Measurements from ENCODE around the gene ZDHHC1.
A peak's percentile ranks its signal among the peaks of the same experiment; 100 is the strongest.

The ZDHHC1 gene

GRCh38 chr16:67415872-67416793, at the start of gene ZDHHC1:
Gene ZDHHC1, minus strand, starts transcription at chr16:67416477. Its CDS starts 8,702 bp downstream, at chr16:67407775.
- H3K36me3 ChIP-seq (ENCODE audit: insufficient read depth, low read length) = no peaks in the 10 kb centered on the region
- no peaks in the 10 kb centered on the region for H3K9me3 ChIP-seq (ENCODE audit: low read length)
- H3K27ac ChIP-seq (ENCODE audit: low read depth, low read length) = peak within 1 kb of the TSS; percentile 68
- no peaks in the 10 kb centered on the region for H3K27me3 ChIP-seq (ENCODE audit: control insufficient read depth in 1 of 2, insufficient read depth in 2 of 2, low read length in 2 of 2)
- peak within 1 kb of the TSS; percentile 85 to 86 for H3K4me3 ChIP-seq (ENCODE audit: low read depth in 1 of 2, low read length in 2 of 2)
- H3K4me1 ChIP-seq (ENCODE audit: insufficient read depth, low read length) = peaks cover 6% of the 10 kb centered on the region
- H3K9ac ChIP-seq (ENCODE audit: low read length) = peak within 1 kb of the TSS; percentile 92

DNA sequence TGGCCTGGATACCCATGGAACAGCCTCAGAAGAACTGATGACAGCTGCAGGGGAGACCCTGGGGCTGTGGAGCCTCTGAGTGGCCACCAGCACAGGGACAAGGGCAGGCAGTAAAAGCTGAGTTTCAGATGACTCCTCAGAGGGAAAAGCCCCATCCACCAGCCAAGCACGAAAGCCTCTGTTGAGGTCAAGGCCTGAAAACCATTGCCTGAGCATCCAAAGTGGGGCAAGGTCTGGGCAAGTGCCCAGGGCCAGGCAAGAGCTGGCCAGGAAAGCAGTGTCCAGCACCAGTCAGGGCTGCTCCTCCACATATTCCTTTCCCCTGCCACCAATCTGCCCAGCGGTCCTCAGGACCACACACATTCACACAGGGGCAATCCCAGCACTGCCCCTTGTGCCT, 48.3 kb upstream of the ZDHHC1 start:
- H3K4me1 ChIP-seq (ENCODE audit: insufficient read depth, low read length) = peaks cover 62% of the 10 kb centered on the region
- no peak overlapping the region for H3K9ac ChIP-seq (ENCODE audit: low read length)
- no peak overlapping the region for H3K27ac ChIP-seq (ENCODE audit: low read depth, low read length)

DNA sequence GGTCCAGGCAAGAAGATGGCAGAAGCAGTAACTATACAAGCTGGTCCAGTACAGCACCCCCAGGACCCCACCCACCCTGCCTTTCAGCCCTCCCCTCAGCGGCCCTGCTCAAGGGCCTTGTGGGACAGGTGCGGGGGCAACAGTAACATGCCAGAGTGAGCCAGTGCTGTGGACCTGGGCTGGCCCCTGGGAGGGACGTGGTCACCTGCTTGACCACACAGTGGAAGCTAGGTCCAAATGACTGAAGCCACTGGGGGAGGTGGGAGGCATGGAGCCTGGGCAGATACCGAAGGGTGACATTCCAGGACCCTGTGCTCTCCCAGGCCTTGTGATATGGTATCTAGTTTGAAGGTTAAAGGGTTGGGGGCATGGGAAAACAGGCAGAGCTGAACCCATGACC, 47.4 kb upstream of the ZDHHC1 start:
- Histone ChIP-seq H3K9me3 (ENCODE audit: low read length) (no peaks in the 10 kb centered on the region), H3K27me3 (ENCODE audit: control insufficient read depth in 1 of 2, insufficient read depth in 2 of 2, low read length in 2 of 2) (no peaks in the 10 kb centered on the region), H3K27ac (ENCODE audit: low read depth, low read length) (no peak overlapping the region), H3K4me1 (ENCODE audit: insufficient read depth, low read length) (peaks cover 71% of the 10 kb centered on the region), H3K9ac (ENCODE audit: low read length) (no peak overlapping the region), H3K4me3 (ENCODE audit: low read depth in 1 of 2, low read length in 2 of 2) (no peak overlapping the region), H3K36me3 (ENCODE audit: insufficient read depth, low read length) (no peaks in the 10 kb centered on the region)

More for the DNA sequence above, 48.3 kb upstream of the ZDHHC1 start:
- no peaks in the 10 kb centered on the region for H3K36me3 ChIP-seq (ENCODE audit: insufficient read depth, low read length)
- no peaks in the 10 kb centered on the region for H3K27me3 ChIP-seq (ENCODE audit: control insufficient read depth in 1 of 2, insufficient read depth in 2 of 2, low read length in 2 of 2)
- H3K4me3 ChIP-seq (ENCODE audit: low read depth in 1 of 2, low read length in 2 of 2) = no peak overlapping the region
- no peaks in the 10 kb centered on the region for H3K9me3 ChIP-seq (ENCODE audit: low read length)

DNA sequence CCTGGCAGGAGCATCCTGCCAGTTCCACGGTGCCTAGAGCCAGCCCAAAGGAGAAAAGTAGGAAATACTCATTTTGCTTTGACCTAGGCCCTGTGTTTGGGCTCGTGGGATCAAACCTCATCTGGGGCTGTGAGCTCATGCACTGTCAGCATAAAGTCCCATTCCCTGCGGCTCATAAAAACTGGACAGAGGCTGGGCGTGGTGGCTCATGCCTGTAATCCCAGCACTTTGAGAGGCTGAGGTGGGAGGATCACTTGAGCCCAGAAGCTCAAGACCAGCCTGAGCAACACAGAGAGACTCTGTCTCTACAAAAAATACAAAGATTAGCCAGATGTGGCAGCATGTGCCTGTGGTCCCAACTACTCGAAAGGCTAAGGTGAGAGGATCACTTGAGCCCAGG, 46.8 kb upstream of the ZDHHC1 start:
- Histone ChIP-seq H3K4me3 (ENCODE audit: low read depth in 1 of 2, low read length in 2 of 2) (no peak overlapping the region), H3K27ac (ENCODE audit: low read depth, low read length) (no peak overlapping the region), H3K36me3 (ENCODE audit: insufficient read depth, low read length) (no peaks in the 10 kb centered on the region), H3K9ac (ENCODE audit: low read length) (no peak overlapping the region), H3K4me1 (ENCODE audit: insufficient read depth, low read length) (peaks cover 77% of the 10 kb centered on the region), H3K27me3 (ENCODE audit: control insufficient read depth in 1 of 2, insufficient read depth in 2 of 2, low read length in 2 of 2) (no peaks in the 10 kb centered on the region), H3K9me3 (ENCODE audit: low read length) (no peaks in the 10 kb centered on the region)

GRCh38 chr16:67462279-67462655, 46.0 kb upstream of the ZDHHC1 start:
- no peaks in the 10 kb centered on the region for H3K36me3 ChIP-seq (ENCODE audit: insufficient read depth, low read length)
- peaks cover 81% of the 10 kb centered on the region for H3K4me1 ChIP-seq (ENCODE audit: insufficient read depth, low read length)
- no peak overlapping the region for H3K9ac ChIP-seq (ENCODE audit: low read length)
- no peak overlapping the region for H3K4me3 ChIP-seq (ENCODE audit: low read depth in 1 of 2, low read length in 2 of 2)
- no peak overlapping the region for H3K27ac ChIP-seq (ENCODE audit: low read depth, low read length)
- H3K9me3 ChIP-seq (ENCODE audit: low read length) = no peaks in the 10 kb centered on the region
- H3K27me3 ChIP-seq (ENCODE audit: control insufficient read depth in 1 of 2, insufficient read depth in 2 of 2, low read length in 2 of 2) = no peaks in the 10 kb centered on the region

DNA sequence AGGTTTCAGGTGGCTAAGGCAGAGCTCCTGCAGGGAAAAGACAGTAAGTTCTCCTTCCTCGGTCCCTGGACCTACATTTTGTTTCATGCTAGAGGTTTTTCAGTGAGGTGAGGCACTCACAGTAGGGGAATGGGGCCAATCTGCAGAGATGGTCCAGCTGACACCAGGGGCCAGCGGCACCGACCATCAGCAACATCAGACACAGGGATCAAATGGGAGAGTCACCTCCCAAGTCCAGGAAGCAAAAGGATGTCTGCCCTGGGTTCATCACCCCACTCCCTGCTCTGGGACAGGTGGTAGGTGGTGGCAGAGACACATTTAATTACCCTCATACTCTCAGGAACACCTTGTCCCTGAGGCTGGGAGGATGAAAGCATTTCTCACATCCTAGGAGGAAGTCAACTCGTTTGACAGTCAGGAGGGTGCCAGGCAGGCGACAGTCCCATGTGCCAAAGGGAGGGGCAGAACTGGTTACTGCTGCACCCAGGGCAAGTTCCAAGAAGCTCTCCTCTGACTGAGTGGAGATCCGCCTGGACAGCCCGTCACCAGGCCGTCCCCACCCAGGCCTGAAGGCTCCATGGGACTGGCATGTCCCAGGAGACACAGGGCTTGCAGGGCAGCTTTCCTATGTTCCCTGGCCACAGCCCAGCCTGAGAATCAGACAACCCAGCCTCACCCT, 45.5 kb upstream of the ZDHHC1 start:
- Histone ChIP-seq H3K9ac (ENCODE audit: low read length) (no peak overlapping the region), H3K4me3 (ENCODE audit: low read depth in 1 of 2, low read length in 2 of 2) (no peak overlapping the region), H3K4me1 (ENCODE audit: insufficient read depth, low read length) (peaks cover 86% of the 10 kb centered on the region), H3K9me3 (ENCODE audit: low read length) (no peaks in the 10 kb centered on the region), H3K27me3 (ENCODE audit: control insufficient read depth in 1 of 2, insufficient read depth in 2 of 2, low read length in 2 of 2) (no peaks in the 10 kb centered on the region), H3K36me3 (ENCODE audit: insufficient read depth, low read length) (no peaks in the 10 kb centered on the region), H3K27ac (ENCODE audit: low read depth, low read length) (no peak overlapping the region)

GRCh38 chr16:67460961-67461360, 44.7 kb upstream of the ZDHHC1 start:
- peaks cover 92% of the 10 kb centered on the region for H3K4me1 ChIP-seq (ENCODE audit: insufficient read depth, low read length)
- no peaks in the 10 kb centered on the region for H3K9me3 ChIP-seq (ENCODE audit: low read length)
- no peak overlapping the region for H3K4me3 ChIP-seq (ENCODE audit: low read depth in 1 of 2, low read length in 2 of 2)
- H3K27ac ChIP-seq (ENCODE audit: low read depth, low read length) = peak overlapping the region; percentile 10
- no peaks in the 10 kb centered on the region for H3K27me3 ChIP-seq (ENCODE audit: control insufficient read depth in 1 of 2, insufficient read depth in 2 of 2, low read length in 2 of 2)
- H3K9ac ChIP-seq (ENCODE audit: low read length) = no peak overlapping the region
- H3K36me3 ChIP-seq (ENCODE audit: insufficient read depth, low read length) = no peaks in the 10 kb centered on the region

DNA sequence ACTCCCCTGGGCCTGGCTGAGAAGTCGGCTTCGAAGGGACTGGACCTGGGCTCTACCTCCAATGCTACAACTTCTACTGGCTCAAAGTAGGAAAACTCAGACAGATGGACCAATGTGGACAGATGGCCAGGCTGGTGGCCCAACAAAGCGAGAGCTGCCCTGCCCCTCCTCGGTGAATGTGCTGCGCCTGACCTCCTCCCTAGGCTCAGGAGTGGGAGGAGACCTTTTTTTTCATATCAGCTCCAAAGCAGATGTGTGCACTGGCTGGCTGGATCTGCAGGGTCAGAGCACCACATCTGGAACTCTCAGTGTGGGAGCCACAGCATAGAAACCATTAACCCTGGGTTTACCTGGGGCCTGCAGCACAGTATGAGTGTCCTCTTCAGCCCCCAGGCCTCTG, 43.9 kb upstream of the ZDHHC1 start:
- no peaks in the 10 kb centered on the region for H3K9me3 ChIP-seq (ENCODE audit: low read length)
- peaks cover 91% of the 10 kb centered on the region for H3K4me1 ChIP-seq (ENCODE audit: insufficient read depth, low read length)
- peak overlapping the region; percentile 10 for H3K27ac ChIP-seq (ENCODE audit: low read depth, low read length)
- no peak overlapping the region for H3K4me3 ChIP-seq (ENCODE audit: low read depth in 1 of 2, low read length in 2 of 2)
- H3K9ac ChIP-seq (ENCODE audit: low read length) = peak overlapping the region; percentile 11
- no peaks in the 10 kb centered on the region for H3K27me3 ChIP-seq (ENCODE audit: control insufficient read depth in 1 of 2, insufficient read depth in 2 of 2, low read length in 2 of 2)
- no peaks in the 10 kb centered on the region for H3K36me3 ChIP-seq (ENCODE audit: insufficient read depth, low read length)

DNA sequence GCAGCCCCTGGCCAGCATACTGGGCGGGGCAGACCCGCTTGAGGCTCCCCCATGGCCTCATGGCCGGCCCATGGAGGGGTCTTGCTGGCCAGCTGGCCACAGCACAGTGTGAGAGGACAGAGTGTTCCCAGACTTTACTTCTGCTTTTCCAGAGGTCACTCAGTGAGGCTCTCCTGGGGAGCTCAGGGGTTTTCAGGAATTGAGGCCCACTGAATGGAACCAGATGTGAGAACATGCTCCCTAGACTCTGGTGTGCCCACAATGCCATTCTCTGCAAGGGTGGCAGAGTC, 43.5 kb upstream of the ZDHHC1 start:
- Histone ChIP-seq H3K9ac (ENCODE audit: low read length) (peak overlapping the region; percentile 11), H3K4me3 (ENCODE audit: low read depth in 1 of 2, low read length in 2 of 2) (no peak overlapping the region), H3K4me1 (ENCODE audit: insufficient read depth, low read length) (peaks cover 87% of the 10 kb centered on the region), H3K9me3 (ENCODE audit: low read length) (no peaks in the 10 kb centered on the region), H3K36me3 (ENCODE audit: insufficient read depth, low read length) (no peaks in the 10 kb centered on the region), H3K27me3 (ENCODE audit: control insufficient read depth in 1 of 2, insufficient read depth in 2 of 2, low read length in 2 of 2) (no peaks in the 10 kb centered on the region), H3K27ac (ENCODE audit: low read depth, low read length) (peak overlapping the region; percentile 10)

GRCh38 chr16:67459066-67459860, 43.0 kb upstream of the ZDHHC1 start:
- Histone ChIP-seq H3K27ac (ENCODE audit: low read depth, low read length) (peak overlapping the region; percentile 35), H3K9ac (ENCODE audit: low read length) (peak overlapping the region; percentile 11), H3K27me3 (ENCODE audit: control insufficient read depth in 1 of 2, insufficient read depth in 2 of 2, low read length in 2 of 2) (no peaks in the 10 kb centered on the region), H3K4me3 (ENCODE audit: low read depth in 1 of 2, low read length in 2 of 2) (no peak overlapping the region), H3K9me3 (ENCODE audit: low read length) (no peaks in the 10 kb centered on the region), H3K36me3 (ENCODE audit: insufficient read depth, low read length) (no peaks in the 10 kb centered on the region), H3K4me1 (ENCODE audit: insufficient read depth, low read length) (peaks cover 82% of the 10 kb centered on the region)

- H3K9me3 ChIP-seq (ENCODE audit: low read length) = no peaks in the 10 kb centered on the region
- H3K9ac ChIP-seq (ENCODE audit: low read length) = peak overlapping the region; percentile 14
- no peak overlapping the region for H3K4me3 ChIP-seq (ENCODE audit: low read depth in 1 of 2, low read length in 2 of 2)
- peaks cover 79% of the 10 kb centered on the region for H3K4me1 ChIP-seq (ENCODE audit: insufficient read depth, low read length)
- no peaks in the 10 kb centered on the region for H3K27me3 ChIP-seq (ENCODE audit: control insufficient read depth in 1 of 2, insufficient read depth in 2 of 2, low read length in 2 of 2)
- H3K27ac ChIP-seq (ENCODE audit: low read depth, low read length) = peak overlapping the region; percentile 45
- H3K36me3 ChIP-seq (ENCODE audit: insufficient read depth, low read length) = peaks cover 3% of the 10 kb centered on the region
These were observed 41.9 kb upstream of the ZDHHC1 start for GRCh38 chr16:67458121-67458641.

Data from muscle layer of colon (tissue), 2 donors.